Hippocampal formation (tissue), 2 donors: Measurements from ENCODE around the gene ELOVL1.
A peak's percentile ranks its signal among the peaks of the same experiment; 100 is the strongest.
"Not testable (repeated sequence)": the region's sequence is repeated elsewhere in the genome, so short reads cannot be mapped to it uniquely, and the experiment has no call there.

Experiments
- DNase-seq, 2 donors: peaks; one replicate each; lab custom pipeline; 2025; lab: John Stamatoyannopoulos, UW

Gene ELOVL1

DNA sequence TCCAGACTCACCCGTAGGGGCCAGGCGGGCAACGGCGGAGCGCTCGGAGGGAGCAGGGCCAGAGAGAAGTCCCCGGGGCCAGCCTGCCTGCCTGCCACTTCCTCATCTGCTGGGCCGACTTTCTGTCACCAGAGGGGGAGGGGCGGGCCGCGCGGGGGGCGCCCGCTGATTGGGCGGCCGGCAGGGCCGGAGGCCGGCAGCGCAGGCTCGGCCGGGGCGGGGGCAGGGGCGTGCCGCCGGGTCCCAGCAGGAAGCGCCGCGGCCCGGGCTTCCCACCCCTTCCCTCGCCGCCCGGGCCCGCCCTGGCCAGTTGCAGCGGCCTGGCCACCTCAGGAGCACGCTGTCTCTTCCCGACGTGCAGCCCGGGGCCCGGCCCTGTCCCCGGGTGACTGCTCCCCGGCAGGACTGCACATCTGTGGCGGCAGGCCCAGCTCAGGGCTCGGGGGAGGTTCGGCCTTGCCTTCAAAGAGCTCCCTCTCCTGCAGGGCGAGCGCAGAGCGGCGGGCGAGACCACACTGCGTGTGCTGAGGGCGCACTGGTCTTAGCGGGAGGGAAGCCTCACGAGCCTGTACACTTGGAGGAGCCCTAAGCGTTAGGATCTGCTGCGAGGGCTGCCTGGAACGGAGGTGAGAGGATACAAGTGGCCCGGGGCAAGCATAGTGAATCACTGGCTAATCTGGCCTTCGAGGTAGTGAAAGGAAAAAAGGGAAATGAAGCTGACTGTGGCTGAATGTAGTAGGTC, at the start of gene ELOVL1:
Gene ELOVL1 (minus strand): TSS at position 108 of the 742 bp plus-strand sequence. CDS start 2,402 bp downstream, outside the sequence.
- peak; percentile 84 to 89 for DNase-seq

- no peak for DNase-seq
Measured at GRCh38 chr1:43415901-43416300, 48.1 kb upstream of the ELOVL1 start.

- DNase-seq = peak in 1 of 2 donors; percentile 9
Measured at GRCh38 chr1:43414634-43415223, 46.9 kb upstream of the ELOVL1 start.

GRCh38 chr1:43413426-43413825, 45.6 kb upstream of the ELOVL1 start:
- not testable (repeated sequence) for DNase-seq

DNA sequence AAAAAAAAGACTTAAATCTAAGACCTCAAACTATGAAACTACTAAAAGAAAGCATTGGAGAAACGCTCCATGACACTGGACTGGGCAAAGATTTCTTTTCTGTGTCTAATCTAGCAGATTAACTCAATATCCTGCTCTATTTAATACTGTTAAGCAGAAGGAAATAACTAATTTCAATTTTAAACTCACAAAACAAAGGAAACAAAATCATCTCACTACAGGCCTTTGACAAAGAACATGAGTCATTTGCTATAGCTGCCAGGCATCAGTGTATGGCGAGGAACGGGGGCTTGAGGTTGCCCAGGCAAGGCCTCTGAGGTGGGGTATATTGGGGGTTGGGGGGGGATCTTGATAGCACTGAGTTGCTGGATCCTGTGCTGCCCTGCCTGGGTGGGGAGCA, 42.8 kb upstream of the ELOVL1 start:
- no peak for DNase-seq

DNA sequence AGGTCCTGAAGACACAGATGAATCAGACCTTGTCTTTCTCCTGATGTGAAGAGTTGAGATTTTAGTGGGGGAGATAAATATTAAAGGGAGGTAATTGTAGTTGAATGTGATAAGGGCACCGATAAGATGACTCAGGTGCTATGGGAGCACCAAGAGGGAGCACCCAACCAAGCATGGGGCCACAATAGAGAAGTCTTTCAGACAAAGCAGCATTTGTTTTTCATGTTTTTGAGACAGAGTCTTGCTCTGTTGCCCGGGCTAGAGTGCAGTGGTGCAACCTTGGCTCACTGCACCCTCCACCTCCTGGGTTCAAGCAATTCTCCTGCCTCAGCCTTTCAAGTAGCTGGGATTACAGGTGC, 38.0 kb upstream of the ELOVL1 start:
- DNase-seq = no peak

GRCh38 chr1:43405219-43405875, 37.5 kb upstream of the ELOVL1 start:
- no peak for DNase-seq

GRCh38 chr1:43404353-43404752, 36.5 kb upstream of the ELOVL1 start:
- DNase-seq = no peak

GRCh38 chr1:43402089-43402865, 34.5 kb upstream of the ELOVL1 start:
- DNase-seq = no peak

GRCh38 chr1:43400441-43400840, 32.6 kb upstream of the ELOVL1 start:
- DNase-seq = not testable (repeated sequence)

DNA sequence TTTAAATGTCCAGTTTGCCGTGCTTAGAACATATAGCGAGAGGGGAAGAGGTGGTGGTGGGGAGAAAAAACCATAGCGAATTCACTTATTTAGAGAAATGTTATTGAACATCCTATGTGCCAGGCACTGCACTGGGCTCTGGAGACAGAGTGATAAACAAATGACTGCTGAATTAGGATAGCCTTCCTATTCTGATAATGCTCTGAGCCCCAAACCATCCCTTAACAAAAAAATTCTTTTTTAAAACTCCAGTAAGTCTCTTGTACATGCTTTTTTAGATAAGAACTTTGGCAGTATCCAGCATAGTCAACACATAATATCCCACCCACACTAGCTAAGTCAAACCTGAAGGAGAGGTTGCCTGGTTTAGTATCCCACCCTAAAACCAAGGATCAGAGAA, 30.4 kb upstream of the ELOVL1 start:
- DNase-seq = no peak

DNA sequence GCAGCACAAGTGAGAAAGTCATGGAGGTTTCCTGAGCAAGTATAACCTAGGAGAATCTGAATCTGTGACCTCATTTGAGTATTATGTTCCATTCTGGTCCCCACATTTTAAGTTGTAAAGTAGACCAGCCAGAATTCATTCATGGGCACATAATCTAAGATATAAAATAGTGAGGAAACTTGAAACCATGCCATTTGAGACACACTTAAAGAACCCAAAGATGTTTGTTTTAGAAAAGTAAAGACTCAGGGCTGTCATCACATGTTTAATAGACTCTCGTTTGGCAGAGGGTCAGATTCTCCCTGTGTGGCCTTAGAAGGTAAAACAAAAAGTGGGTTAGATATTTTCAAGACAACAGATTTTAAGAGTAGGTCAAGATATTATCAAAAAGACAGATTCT, 28.2 kb upstream of the ELOVL1 start:
- DNase-seq = no peak

- DNase-seq = no peak
Measured at GRCh38 chr1:43395523-43395922, 27.7 kb upstream of the ELOVL1 start.

DNA sequence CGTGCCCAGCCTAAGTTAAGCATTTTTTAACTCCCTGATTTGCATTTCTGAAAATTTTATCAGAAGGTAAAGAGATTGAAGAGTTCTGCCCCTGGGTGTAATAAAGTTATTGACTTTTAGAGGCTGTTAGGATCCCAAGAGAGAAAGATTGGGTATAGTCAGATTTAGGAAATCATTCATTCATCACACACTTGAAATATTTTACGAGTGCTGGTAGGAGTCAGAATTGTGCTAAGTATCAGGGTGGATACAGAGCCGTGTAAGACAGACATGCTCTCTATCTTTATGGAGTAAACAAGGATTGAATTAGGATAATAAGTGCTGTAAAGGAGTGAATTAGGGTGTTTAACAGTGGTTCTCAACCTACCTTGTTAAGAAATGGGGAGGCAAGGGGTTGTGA, 24.9 kb upstream of the ELOVL1 start:
- DNase-seq = no peak

DNA sequence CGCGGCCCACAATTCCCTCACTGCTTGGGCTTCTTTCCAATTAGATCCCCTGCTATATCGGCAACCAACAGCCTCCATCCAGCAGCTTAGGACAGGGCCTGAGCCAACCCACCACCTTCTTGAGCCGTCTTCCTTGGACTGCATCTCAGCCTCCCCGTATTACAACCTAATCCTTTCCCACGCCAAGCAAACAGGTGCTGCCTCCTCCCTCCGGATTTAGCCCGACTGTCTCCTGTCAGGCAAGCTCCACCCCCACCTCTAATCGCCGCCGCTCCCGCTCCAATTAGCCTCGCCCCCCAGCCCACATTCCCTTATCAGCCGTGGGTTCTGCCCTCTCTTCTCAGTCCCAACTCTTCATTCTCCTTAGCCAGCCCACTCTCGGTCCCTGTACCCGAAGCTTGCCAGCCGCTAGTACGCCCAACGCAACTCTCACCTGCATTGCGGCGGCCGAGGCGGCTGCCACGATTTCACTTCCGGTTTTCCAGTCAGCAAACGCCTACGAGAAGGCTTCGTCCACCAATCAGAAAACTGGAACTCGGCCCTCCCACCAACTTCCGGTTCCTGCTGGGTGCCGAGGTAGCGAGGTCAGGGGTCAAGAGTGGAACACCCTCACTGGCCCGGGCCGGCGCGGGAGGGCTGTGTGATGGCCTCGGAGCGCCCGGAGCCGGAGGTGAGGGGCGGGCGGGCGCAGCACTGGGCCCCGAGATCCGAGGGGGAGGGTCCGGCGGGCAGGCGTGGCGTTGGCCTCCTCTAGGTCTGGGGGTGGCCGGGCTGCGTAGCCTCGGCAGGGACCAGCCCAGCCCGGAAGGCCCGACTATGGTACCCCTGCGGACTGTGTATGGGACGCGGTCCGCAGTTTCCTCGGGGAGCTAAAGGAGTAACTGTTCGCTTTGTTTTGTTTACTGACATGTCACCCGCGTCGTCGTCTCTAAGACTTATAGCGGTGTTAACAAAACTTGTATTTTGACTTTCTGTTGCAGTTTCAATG, 21.8 kb upstream of the ELOVL1 start, which contains the start of the genes MED8 and SZT2:
Gene MED8 (minus strand): TSS at position 475 of the 988 bp plus-strand sequence. CDS start 36 bp downstream, at position 439.
Gene SZT2 (plus strand): TSS at position 574 of the 988 bp plus-strand sequence. CDS start 70 bp downstream, at position 644.
- DNase-seq = peak; percentile 94 to 95

DNA sequence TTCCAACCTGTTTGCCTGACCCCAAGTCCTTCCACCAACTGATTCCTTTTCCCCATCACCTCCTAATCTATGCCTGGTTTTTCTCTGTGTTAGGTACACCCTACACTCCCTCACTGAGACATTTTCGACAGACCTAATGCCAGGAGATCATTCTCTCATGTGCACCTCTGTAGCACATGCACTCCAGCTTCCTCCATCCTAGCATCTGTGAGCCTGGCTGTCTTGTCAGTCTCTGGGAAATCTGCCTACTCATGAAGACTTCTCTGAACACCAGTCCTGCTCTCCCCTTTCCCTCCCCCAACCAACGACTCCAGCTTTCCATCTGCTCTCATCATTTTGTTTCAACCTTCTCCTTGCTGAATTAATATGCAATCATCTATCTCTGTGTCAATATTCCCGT, 20.8 kb upstream of the ELOVL1 start:
- no peak for DNase-seq

DNA sequence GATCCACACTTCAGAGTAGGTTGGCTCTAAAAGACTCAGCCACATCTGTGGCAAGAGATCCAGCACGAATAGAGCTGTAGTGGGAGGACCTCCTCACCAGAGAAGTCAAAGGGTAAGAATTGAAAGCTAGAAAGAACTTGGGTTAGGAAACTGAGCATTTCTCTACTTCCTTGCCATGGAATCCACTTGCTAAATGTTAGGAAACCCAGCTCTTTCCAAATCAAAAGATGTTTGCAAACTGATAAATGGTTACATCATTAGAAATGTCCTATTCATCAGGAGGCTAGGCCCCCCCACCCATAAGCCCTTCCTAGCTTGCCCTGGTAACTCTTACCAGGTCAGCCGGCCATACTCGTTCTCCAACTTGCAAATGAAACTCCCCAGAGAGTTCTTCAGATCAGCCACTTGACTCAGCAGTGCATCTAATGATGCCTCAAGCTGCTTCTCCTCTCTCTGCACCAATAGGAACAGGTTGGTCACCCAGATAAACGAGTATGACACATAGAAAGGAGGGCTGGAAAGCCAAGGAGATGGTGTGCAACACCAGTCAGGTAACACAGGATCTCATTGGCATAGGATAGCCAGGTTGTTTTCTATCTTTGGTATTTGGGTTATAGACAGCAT, 20.3 kb upstream of the ELOVL1 start:
- no peak for DNase-seq

GRCh38 chr1:43386676-43387075, 18.9 kb upstream of the ELOVL1 start:
- DNase-seq = no peak

DNA sequence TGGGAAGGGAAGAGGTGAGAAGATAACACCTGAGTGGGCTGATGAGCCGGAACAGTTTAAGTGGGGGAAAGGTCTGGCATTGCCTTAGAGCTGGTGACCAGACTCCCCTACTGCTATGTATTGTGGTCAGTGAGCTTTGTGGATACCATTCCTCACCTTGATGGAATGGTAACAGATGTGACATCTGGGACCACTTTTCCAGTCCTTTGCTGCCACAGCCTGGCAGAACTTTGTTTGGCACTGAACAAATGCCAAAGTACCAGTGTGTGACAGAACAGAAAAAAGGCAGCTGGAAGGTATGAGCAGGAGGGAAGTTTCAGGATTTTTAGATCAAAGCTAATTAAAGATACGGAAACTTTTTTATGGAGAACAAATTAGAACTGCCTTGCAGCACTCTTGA, 15.6 kb upstream of the ELOVL1 start:
- peak; percentile 29 to 41 for DNase-seq

DNA sequence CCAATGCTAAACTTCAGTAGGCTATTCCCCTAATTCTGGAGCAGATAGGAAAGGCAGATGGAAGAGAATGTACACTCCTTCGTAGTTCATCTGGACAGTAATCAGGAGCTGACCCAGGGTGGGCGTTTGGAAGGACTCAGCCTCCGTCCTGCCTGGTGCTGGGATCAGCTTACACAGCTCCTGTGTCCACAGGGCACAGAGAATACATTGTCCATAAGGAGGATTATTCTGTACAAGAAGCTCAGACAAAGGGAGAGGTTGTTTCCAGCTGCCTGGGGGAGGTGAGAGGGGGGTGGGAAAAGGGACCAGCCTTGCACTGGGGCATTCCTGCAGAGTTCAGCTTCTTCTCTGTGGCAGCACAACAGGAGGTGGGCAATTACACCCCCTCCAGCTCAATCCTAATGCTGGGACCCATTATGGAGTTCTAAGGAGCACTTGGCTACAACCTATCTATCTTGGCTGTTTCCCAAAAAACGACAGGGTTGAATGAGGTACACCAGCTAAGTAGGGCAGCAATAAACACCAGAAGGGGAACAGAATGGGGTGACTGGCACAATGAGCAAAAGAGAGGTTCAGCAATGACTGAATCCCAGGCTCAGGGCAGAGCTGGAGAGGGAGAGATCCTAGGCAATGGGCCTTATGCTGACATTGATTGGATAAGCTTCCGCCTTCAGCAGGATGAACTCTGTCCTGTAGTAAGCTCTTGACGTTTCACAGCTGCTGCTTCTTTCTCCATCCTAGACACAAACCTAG, 14.4 kb upstream of the ELOVL1 start:
- DNase-seq = peak; percentile 73 to 88
